Stomach (tissue), 9 donors: Measurements from ENCODE around the gene SLC25A20. TPM values are rescaled to one million over a fixed set of nuclear protein-coding genes. Genes with fewer than 3 reads are reported as not detected.

Source experiments
- DNase-seq, 2 donors: peaks; one replicate each; pipeline versions ENCODE4 v3.0.0 to v3.0.0-alpha.2; 2013 to 2019
- H3K27ac ChIP-seq, 5 donors: fragments of 200-600 bp in 4 of 5; sonication (generic) in 4 of 5; one replicate each; pipeline ENCODE4 v1.5.1; 2013 to 2019; ENCODE audit warnings: mild to moderate bottlenecking in 1 of 5, moderate library complexity in 1 of 5
- H3K27me3 ChIP-seq, 3 donors: fragments of 200-600 bp; sonication (generic); one replicate each; pipeline ENCODE4 v1.5.1; 2017 to 2019; ENCODE audit warnings: mixed run types in 1 of 3
- H3K36me3 ChIP-seq, 4 donors: fragments of 200-600 bp; sonication (generic); 1 replicate in 3 of 4; 2 replicates in 1 of 4; pipeline ENCODE4 v1.5.1; 2016 to 2019
- H3K4me1 ChIP-seq, 4 donors: fragments of 200-600 bp; sonication (generic); one replicate each; pipeline ENCODE4 v1.5.1; 2016 to 2019
- H3K4me3 ChIP-seq, 4 donors: fragments of 200-600 bp; sonication (generic) in 3 of 4; one replicate each; pipeline ENCODE4 v1.5.1; 2016 to 2019; ENCODE audit warnings: mild to moderate bottlenecking in 1 of 4
- H3K9me3 ChIP-seq, 4 donors: fragments of 200-600 bp; sonication (generic); one replicate each; pipeline ENCODE4 v1.5.1; 2016 to 2019
- CTCF ChIP-seq, 7 experiments: fragments of 450-650 bp in 4 of 7; fragments of 200-600 bp in 3 of 7; sonication (generic) in 3 of 7; IDR thresholded peaks; one replicate each; pipeline ENCODE4 v1.5.1; 2016 to 2019; ENCODE audit warnings: antibody characterized with exemption in 7 of 7, control low read depth in 2 of 7, mild to moderate bottlenecking in 1 of 7
- EP300 ChIP-seq: sonication (generic); formaldehyde crosslinking; IDR thresholded peaks from one replicate; pipeline ENCODE4 v1.6.1; 2017; ENCODE audit warnings: antibody characterized with exemption
- POLR2A ChIP-seq, 4 donors: fragments of 450-650 bp; IDR thresholded peaks; one replicate each; pipeline ENCODE4 v1.6.1; 2016; ENCODE audit warnings: antibody characterized with exemption in 4 of 4, control low read depth in 2 of 4, mild to moderate bottlenecking in 1 of 4, moderate library complexity in 1 of 4
- POLR2AphosphoS5 ChIP-seq, 3 donors: sonication (generic); formaldehyde crosslinking; IDR thresholded peaks; one replicate each; pipeline ENCODE4 v1.6.1; 2016; ENCODE audit warnings: antibody characterized with exemption in 3 of 3
- WGBS, 5 donors: extraction: QIAGEN DNeasy Blood & Tissue Kit in 3 of 5; methylation state at CpG; one replicate each; pipeline versions ENCODE4 v1.1.5 to v1.1.7; 2013 to 2018; 5-methylcytosine and 5-hydroxymethylcytosine counted together
- intact Hi-C: fragments of 100-400 bp; cut with DNase I; formaldehyde crosslinking; loops from one replicate; pipeline ENCODE4 v1.15.1; 2023; ENCODE audit warnings: low total_unique reads
- polyA plus RNA-seq, 3 donors: library from polyadenylated mRNA; stranded (reverse); fragments of 200-250 nt; gene quantifications; one replicate each; pipeline ENCODE4 v1.2.3, GENCODE V29; 2013
- total RNA-seq, 5 donors: library from RNA; depleted of rRNA; stranded (reverse); fragments of >200 nt; gene quantifications; one replicate each; pipeline versions ENCODE4 v1.1.0 to v1.2.3, GENCODE V29; 2014 to 2016
- donor health status: healthy with polysubstance abuse.
- donor health status: Bipolar disorder and iron deficiency.
- donor health status: healthy.

The SLC25A20 gene
- total and polyA plus RNA-seq, 8 donors, result 7.5 to 142 (median 18.4) TPM

- Histone ChIP-seq H3K36me3 (peaks cover 0 to 25% (median 15%) of the 10 kb centered on the region in 4 donors), H3K4me3 (no peak overlapping the region), H3K27me3 (no peaks in the 10 kb centered on the region), H3K9me3 (no peaks in the 10 kb centered on the region), H3K4me1 (peaks cover 0 to 9% (median 7%) of the 10 kb centered on the region in 4 donors), H3K27ac (no peak overlapping the region)
- no peak for DNase-seq
- WGBS, 5 donors, result 85 to 93% (median 89%) methylated on average over 5 of the region's 5 CpGs
- TF ChIP-seq POLR2AphosphoS5 (IDR thresholded peaks at IDR 0.05) (no peak), CTCF (IDR thresholded peaks at IDR 0.05) (no peak), POLR2A (IDR thresholded peaks at IDR 0.05) (no peak), EP300 (no peak)
- intact Hi-C loops, result no loop called here
Observed at GRCh38 chr3:48852151-48852550, 46.5 kb downstream of the SLC25A20 start.

- TF ChIP-seq POLR2A (IDR thresholded peaks at IDR 0.05), result no peak
- no peak for TF ChIP-seq EP300
- no peak for TF ChIP-seq CTCF (IDR thresholded peaks at IDR 0.05)
- no peak for TF ChIP-seq POLR2AphosphoS5 (IDR thresholded peaks at IDR 0.05)
- H3K36me3 ChIP-seq, result peaks cover 0 to 18% (median 9%) of the 10 kb centered on the region in 4 donors
- no peaks in the 10 kb centered on the region for H3K27me3 ChIP-seq
- no peak overlapping the region for H3K4me3 ChIP-seq
- H3K27ac ChIP-seq, result no peak overlapping the region
- WGBS, 5 donors, result 46 to 60% (median 50%) methylated on average over 3 of the region's 3 CpGs
- H3K4me1 ChIP-seq, result peaks cover 4 to 15% (median 11%) of the 10 kb centered on the region in 4 donors
- no peaks in the 10 kb centered on the region for H3K9me3 ChIP-seq
- intact Hi-C loops, result no loop called here
- peak in 1 of 2 donors; percentile 68 for DNase-seq
Observed at GRCh38 chr3:48851407-48851806, 47.3 kb downstream of the SLC25A20 start.

GRCh38 chr3:48848816-48849515 is 49.7 kb downstream of the SLC25A20 start:
- H3K4me1 ChIP-seq, result peaks cover 19 to 30% (median 27%) of the 10 kb centered on the region in 4 donors
- 92 to 97% (median 97%) methylated on average over 8 of the region's 8 CpGs for WGBS, 5 donors
- TF ChIP-seq POLR2A (IDR thresholded peaks at IDR 0.05), result no peak
- TF ChIP-seq EP300, result no peak
- TF ChIP-seq POLR2AphosphoS5 (IDR thresholded peaks at IDR 0.05), result no peak
- TF ChIP-seq CTCF (IDR thresholded peaks at IDR 0.05), result no peak
- peak overlapping the region in 3 of 5 donors; percentile 94 to 98 (median 95) for H3K27ac ChIP-seq
- DNase-seq, result no peak
- H3K9me3 ChIP-seq, result no peaks in the 10 kb centered on the region
- H3K27me3 ChIP-seq, result no peaks in the 10 kb centered on the region
- no peak overlapping the region for H3K4me3 ChIP-seq
- H3K36me3 ChIP-seq, result peaks cover 0 to 4% (median 0%) of the 10 kb centered on the region in 4 donors
- intact Hi-C loops, result no loop called here

GRCh38 chr3:48847504-48848423 is 50.9 kb downstream of the SLC25A20 start, which contains the start of gene PRKAR2A:
Gene PRKAR2A (minus strand): TSS chr3:48847874. CDS start chr3:48847596, 278 bp downstream.
- peak; percentile 76 to 95 (median 93) for TF ChIP-seq POLR2AphosphoS5 (IDR thresholded peaks at IDR 0.05)
- TF ChIP-seq EP300, result no peak
- peaks cover 19 to 30% (median 27%) of the 10 kb centered on the region in 4 donors for H3K4me1 ChIP-seq
- peak within 1 kb of the TSS; percentile 94 to 99 (median 97) for H3K27ac ChIP-seq
- no peaks in the 10 kb centered on the region for H3K27me3 ChIP-seq
- no peaks in the 10 kb centered on the region for H3K9me3 ChIP-seq
- peak; percentile 92 to 97 for DNase-seq
- H3K4me3 ChIP-seq, result peak within 1 kb of the TSS; percentile 79 to 95 (median 86)
- 2 to 3% (median 2%) methylated on average over 18 to 81 of the region's 81 CpGs for WGBS, 5 donors
- intact Hi-C loops, result no loop called here
- H3K36me3 ChIP-seq, result no peaks in the 10 kb centered on the region
